NAMALWA (cell line): ENCODE results near the gene PTTG1IP2.

Experiments
- DNase-seq: peaks from one replicate; pipeline ENCODE4 v3.0.0-alpha.2; 2015; ENCODE audit warnings: low spot score

The PTTG1IP2 gene

GRCh38 chr7:90483251-90483650 is 13.8 kb downstream of the PTTG1IP2 start:
- no peak for DNase-seq

DNA sequence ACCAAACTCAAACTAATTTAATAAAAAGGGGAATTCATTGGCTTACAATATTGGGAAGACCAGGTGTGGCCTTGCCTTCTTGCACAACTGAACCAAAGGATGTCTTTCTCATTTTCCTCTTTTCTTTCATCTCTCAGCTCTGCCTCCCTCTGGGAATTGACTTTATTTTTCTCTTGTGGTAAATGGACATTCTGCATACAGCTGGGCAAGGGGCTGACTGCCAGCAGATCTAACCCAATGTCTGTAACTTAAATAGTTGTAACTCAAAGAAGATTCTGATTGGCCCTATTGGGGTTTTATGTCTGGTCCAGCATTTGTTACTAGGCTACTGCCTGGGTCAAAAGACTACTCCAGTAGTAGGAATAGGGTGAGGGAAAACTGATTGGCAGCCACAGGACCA is 15.3 kb downstream of the PTTG1IP2 start:
- DNase-seq: no peak

DNA sequence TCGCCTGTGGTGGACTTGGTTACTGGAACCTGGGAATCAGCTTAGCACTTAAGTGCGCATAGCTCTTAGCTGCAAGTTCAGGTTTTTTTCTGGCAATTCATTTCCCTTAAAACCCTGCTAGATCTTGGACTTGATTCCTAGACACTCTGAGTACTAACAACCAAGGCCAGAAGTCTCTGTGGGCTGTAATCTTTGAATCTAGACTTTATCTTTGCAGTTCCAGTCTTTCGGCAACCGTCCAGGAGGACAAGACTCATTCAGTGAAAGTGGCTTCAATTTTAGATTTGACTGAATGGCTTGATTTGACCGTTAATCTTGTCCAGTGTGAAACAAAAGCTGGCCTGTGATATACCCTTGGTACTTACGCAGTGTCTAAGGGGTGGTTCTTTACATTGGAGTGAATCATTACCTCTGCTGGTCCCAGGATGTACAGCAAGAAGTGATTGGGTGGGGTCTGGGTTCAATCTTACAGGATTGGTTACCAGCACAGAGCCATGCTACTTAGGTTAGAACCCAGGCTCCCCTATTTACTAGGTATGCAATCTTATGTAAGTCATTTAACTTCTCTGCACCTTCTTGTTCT is 16.4 kb downstream of the PTTG1IP2 start:
- DNase-seq: no peak

- DNase-seq: no peak
Measured at GRCh38 chr7:90487808-90488207, 18.4 kb downstream of the PTTG1IP2 start.

GRCh38 chr7:90488220-90488619 is 18.8 kb downstream of the PTTG1IP2 start:
- DNase-seq: no peak

DNA sequence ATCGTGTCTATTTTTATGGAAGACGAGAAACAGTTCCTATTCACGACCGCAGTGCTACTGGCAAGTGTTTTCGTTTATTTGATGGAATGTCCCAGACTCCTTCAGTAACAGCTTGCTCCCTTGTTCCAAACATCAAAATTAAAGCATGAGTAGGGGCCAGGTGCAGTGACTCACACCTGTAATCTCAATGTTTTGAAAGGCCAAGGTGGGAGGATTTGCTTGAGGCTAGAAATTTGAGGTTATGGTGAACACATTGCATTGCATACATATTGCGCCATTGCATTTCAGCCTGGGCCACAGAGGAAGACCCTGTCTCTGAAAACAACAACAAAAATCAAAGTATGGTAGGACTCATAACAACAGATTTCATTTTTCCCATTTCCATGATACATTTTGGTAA is 22.8 kb downstream of the PTTG1IP2 start:
- no peak for DNase-seq

GRCh38 chr7:90495241-90495640 is 25.8 kb downstream of the PTTG1IP2 start:
- no peak for DNase-seq

GRCh38 chr7:90502539-90502938 is 33.1 kb downstream of the PTTG1IP2 start:
- DNase-seq: no peak

DNA sequence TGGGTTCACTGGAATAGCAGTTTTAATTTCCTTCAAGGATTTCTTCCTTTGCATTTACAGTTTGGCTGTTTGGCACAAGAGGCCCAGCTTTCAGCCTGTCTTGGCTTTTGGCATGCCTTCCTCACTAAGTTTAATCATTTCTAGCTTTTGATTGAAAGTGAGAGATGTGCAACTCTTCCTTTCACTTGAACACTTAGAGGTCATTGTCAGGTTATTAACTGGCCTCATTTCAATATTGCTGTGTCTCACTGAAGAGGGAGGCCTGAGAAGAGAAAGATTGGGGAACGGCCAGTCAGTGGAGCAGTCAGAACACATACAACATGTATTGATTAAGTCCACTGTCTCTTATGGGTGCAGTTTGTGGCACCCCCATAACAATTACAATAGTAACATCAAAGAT is 33.9 kb downstream of the PTTG1IP2 start:
- DNase-seq: no peak

DNA sequence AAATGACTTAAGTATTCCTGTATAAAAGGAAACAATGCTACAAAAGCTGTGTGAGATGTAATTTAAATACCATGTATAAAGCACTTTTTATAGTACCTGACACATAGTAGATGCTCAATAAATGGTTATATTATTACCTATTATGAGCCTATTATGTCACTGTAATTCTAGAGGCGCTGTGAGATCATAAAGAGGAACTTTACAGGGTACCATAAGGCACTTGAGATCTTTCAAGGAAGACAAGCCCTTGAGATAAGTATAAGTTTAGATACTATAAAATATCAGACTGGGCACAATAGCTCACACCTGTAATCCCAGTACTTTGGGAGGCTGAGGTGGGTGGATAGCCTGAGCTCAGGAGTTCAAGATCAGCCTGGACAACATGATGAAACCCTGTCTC is 38.3 kb downstream of the PTTG1IP2 start:
- no peak for DNase-seq

DNA sequence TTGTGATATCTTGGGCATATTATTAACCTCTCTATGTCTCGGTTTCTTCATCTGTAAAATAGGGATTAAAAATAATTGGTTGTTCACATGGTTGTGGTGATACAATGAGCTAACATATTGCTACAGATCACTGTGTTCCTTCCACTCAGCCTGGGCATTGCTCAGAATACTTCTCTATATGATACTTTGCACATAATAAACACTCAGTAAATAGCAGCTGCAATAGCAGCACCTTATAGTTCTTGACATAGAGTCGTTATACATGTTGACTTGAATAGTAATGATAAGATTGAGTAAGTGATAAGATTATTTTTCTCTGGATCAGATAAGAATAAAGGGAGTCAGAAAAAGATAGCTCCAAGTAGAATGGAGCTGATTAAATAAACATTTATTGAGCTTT is 42.3 kb downstream of the PTTG1IP2 start:
- no peak for DNase-seq

DNA sequence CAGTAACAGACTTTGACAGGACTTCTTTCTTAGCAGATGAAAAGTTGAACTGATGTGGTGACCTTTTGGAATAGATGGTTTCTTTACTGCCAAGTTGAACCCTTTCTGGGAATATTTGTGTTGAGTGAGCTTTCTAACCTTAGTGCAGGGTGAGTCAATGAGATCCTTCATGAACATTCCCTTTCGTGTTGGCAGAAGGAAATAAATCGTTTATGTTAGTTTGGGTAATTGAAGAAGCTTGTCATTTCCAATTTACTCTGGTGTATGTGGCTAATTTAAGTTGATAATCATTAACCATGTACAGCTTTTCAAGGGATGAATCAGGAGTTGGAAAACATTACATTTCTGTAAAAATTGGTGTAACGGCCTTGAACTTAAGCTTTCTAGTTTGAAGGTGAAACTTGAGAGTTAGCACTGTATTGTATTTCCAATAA is 43.4 kb downstream of the PTTG1IP2 start:
- no peak for DNase-seq

DNA sequence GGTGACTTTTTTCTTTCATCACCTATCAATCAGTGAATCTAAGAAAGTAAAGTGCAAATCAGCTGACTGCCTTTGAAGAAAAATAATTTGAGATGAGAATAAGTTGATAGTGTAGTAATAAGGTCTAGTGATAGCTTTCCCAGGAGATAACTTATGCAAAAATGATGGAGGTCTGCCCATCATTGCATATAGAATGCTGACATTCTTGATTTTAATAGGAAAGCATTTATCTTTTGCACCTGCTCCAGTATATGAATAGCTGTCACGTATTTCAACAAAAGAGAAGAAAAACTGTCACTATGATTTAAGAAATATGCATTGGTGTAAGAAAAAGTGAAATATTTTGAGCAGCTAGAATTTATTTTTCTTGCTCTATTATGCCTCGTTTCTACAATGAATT is 46.8 kb downstream of the PTTG1IP2 start:
- no peak for DNase-seq

DNA sequence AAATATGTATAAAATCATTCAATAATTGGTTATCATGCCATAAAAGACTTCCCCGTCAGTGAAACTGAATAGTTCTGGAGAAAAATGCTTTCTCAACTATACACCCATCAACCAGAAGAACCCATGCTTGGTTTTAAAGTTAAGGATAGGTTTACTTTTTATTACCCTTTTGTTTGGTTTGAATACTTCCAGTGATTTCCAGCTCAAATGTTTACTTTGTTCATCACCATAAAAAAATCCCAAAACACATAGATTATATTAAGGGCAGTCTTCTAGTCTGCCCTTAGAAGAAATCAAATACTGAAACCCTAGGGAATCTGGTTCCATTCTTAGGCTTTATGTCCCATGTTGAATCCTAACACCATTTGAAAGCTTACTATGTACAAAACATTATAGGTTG is 49.2 kb downstream of the PTTG1IP2 start:
- DNase-seq: no peak

DNA sequence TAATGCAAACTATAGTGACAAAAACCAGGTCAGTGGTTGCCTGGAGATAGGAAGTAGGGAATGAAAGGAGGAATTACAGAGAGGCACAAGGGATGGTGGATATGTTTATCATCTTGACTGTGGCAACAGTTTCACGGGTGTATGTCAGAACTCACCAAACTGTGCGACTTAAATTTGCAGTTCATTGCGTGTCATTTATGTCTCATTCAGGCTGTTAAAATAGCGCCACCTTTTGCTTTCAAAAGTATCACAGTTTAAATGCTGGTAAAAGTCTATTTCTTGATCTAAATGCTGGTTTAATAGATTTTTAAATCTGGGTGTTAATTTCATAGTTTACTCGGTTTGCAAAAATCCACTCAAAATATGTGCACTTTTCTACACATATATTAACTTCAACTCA is 51.0 kb downstream of the PTTG1IP2 start:
- peak; percentile 52 for DNase-seq

DNA sequence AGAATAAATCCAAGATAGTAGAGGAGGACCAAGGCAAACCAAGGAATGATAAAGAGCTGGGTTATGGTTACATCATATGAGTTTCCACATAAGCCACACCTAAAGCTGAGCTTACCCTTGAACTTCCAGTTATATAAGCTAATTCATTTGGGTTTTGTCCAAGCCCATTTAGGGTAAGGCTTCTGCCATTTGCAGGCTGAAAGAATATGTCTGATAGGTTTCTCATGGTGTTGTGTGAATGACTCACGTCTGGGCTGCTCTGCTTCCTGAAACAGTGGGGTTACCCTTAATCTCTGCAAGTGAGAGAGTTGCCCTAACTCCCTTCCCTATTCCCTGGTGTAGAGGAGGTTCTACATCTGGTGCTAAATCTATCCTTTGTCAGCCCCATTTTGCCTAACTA is 60.8 kb downstream of the PTTG1IP2 start:
- no peak for DNase-seq

DNA sequence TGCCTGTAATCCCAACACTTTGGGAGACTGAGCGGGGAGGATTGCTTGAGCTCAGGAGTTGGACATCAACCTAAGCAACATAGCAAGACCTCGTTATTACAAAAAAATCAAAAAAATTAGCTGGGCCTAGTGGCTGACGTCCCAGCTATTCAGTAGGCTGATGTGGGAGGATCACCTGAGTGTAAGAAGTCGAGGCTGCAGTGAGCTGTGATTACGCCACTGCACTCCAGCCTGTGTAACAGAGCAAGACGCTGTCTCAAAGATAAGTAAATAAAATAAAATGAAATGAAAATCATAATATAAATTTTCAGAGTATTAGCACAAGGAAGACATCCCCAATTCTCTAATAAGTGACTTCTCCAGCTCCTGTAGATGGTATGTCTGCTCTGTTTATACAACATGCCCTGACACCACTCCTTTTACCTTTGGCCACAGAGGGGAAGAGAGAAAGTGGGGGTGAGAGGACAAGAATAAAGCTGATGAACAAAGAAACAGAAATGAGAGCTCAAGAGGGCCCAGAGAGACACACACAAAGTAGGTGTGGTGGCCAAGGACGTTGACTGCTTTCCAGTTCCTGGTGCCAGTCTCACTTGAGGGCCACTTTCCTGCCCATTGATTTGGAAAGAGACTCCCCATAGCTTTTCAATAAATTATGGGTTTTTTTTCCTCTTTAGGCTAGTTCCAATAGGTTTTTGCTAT is 62.9 kb downstream of the PTTG1IP2 start:
- DNase-seq: no peak

DNA sequence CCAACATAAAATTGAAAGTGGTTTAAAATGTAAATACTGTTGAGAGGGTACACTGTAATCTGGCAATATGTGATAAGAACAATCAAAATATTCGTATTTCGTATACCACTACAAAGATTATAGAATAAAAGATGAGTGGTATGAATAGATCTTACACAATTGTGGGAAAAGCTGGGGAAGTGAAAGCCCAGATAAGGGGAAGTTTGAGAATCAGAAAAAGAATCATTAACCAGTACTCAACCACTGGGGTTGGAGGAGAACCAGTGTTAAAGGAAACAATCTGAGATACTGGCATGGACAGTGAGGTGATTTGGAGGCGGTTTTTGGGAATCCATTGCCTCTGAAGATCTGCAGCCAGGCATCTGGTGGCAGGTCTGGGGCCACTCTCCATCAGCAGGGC is 67.0 kb downstream of the PTTG1IP2 start:
- no peak for DNase-seq

- no peak for DNase-seq
Measured at GRCh38 chr7:90538405-90538804, 69.0 kb downstream of the PTTG1IP2 start.

GRCh38 chr7:90540406-90540805 is 71.0 kb downstream of the PTTG1IP2 start:
- DNase-seq: no peak

- no peak for DNase-seq
Measured at GRCh38 chr7:90551036-90551435, 81.6 kb downstream of the PTTG1IP2 start.

GRCh38 chr7:90552521-90552920 is 83.1 kb downstream of the PTTG1IP2 start:
- DNase-seq: peak; percentile 35

DNA sequence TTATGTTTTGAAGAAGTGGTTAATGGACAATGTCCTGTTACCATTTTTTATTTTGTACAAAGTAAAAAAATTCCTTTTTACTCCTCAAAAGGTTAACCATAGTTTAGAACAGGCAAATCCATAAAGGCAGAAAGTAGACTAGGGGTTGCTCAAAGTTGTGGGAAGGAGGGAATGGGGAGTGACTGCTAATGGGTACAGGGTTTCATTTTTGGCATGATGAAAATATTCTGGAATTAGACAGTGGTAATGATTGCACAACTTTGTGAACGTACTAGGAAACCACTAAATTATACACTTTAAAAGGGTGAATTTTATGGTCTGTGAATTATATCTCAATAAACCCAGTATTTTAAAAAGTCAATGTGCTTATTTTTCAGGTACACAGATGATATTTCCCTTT is 91.3 kb downstream of the PTTG1IP2 start:
- DNase-seq: no peak
